HCT116 (cell line): Measurements from ENCODE around the gene CHURC1. TPM values are rescaled to one million over a fixed set of nuclear protein-coding genes. Genes with fewer than 3 reads are reported as not detected.

Source experiments
- ATAC-seq: fragments of 200-7000 bp; cut with Tn5 transposase; 2 replicates; pipeline ENCODE4 v1.9.1; 2020; ENCODE audit warnings: mild to moderate bottlenecking, moderate library complexity
- BruUV-seq: library from RNA; stranded (reverse); fragments of 400-500 nt; replicated peaks from 2 replicates; lab custom pipeline; 2021; lab: Mats Ljungman, UMichigan
- CTCF ChIA-PET: fragments of 300-600 bp; sonication (Branson Sonifier 250); formaldehyde crosslinking; loops from one replicate; lab custom pipeline; 2021; ENCODE audit warnings: antibody characterized with exemption; lab: Charles Lee
- POLR2A ChIA-PET: fragments of 300-600, 350-600 bp; sonication (Branson Sonifier 250); formaldehyde crosslinking; loops from one replicate; lab custom pipeline; 2021; ENCODE audit warnings: antibody characterized with exemption; lab: Charles Lee
- RAD21 ChIA-PET, 2 experiments: fragments of 300-600 bp; sonication (Branson Sonifier 250); formaldehyde crosslinking; loops; one replicate each; lab custom pipeline; 2023; ENCODE audit warnings: low total read pairs in 2 of 2; ENCODE audit not compliant: uncharacterized antibody in 2 of 2, unreplicated experiment in 2 of 2, low non-redundant PET in 1 of 2; lab: Charles Lee
- DNase-seq: peaks from one replicate; pipeline ENCODE4 v3.0.0-alpha.2; 2010; ENCODE audit warnings: low read depth, low spot score
- H2AFZ ChIP-seq: fragments of 200-600 bp; shearing (Covaris generic), sonication (generic); 2 replicates; pipeline ENCODE4 v1.6.1; 2017; ENCODE audit warnings: low read depth, mixed run types, mixed read lengths, antibody characterized with exemption, low read length; ENCODE audit not compliant: poor library complexity, severe bottlenecking
- H3K27ac ChIP-seq: 2 replicates; pipeline ENCODE4 v1.5.1; 2012; ENCODE audit warnings: low read depth, low read length
- H3K27me3 ChIP-seq: fragments of 200-600 bp; sonication (generic); 2 replicates; pipeline ENCODE4 v1.6.1; 2016; ENCODE audit warnings: mixed run types, low read length, mixed read lengths; ENCODE audit not compliant: insufficient read depth
- H3K36me3 ChIP-seq, 2 experiments: fragments of 200-500 bp in 1 of 2; fragments of 200-600 bp in 1 of 2; sonication (Bioruptor generic) in 1 of 2; sonication (generic) in 1 of 2; 2 replicates each; pipeline versions ENCODE4 v1.5.1 to v1.6.1; 2014 to 2016; ENCODE audit warnings: low read length in 2 of 2, inconsistent platforms in 1 of 2, mixed read lengths in 1 of 2, mixed run types in 1 of 2; ENCODE audit not compliant: insufficient read depth in 2 of 2, control insufficient read depth in 1 of 2
- H3K4me1 ChIP-seq, 2 experiments: fragments of 200-600 bp in 1 of 2; sonication (generic) in 1 of 2; 2 replicates each; pipeline versions ENCODE4 v1.5.1 to v1.6.1; 2012 to 2017; ENCODE audit warnings: low read length in 2 of 2, inconsistent platforms in 1 of 2, mild to moderate bottlenecking in 1 of 2, mixed read lengths in 1 of 2, mixed run types in 1 of 2, moderate library complexity in 1 of 2; ENCODE audit not compliant: insufficient read depth in 2 of 2, control insufficient read depth in 1 of 2
- H3K4me2 ChIP-seq: fragments of 200-600 bp; sonication (generic); 2 replicates; pipeline ENCODE4 v1.6.1; 2017; ENCODE audit warnings: mixed run types, low read length, mixed read lengths
- H3K4me3 ChIP-seq, 2 experiments: fragments of 200-600 bp in 1 of 2; sonication (generic) in 1 of 2; replicated peaks in 1 of 2; 2 replicates each; pipeline ENCODE4 v1.5.1; 2011 to 2016; ENCODE audit warnings: low read length in 2 of 2, control low read depth in 1 of 2, low read depth in 1 of 2, mild to moderate bottlenecking in 1 of 2, mixed read lengths in 1 of 2, mixed run types in 1 of 2
- H3K79me2 ChIP-seq: fragments of 200-600 bp; sonication (generic); 2 replicates; pipeline ENCODE4 v1.6.1; 2017; ENCODE audit warnings: mild to moderate bottlenecking, mixed run types, low read length, moderate library complexity, mixed read lengths; ENCODE audit not compliant: insufficient read depth
- H3K9ac ChIP-seq: fragments of 200-600 bp; sonication (generic); 2 replicates; pipeline ENCODE4 v1.6.1; 2016; ENCODE audit warnings: low read length, mixed read lengths
- H3K9me2 ChIP-seq: fragments of 200-600 bp; sonication (generic), shearing (Covaris generic); 2 replicates; pipeline ENCODE4 v1.6.1; 2017; ENCODE audit warnings: mixed run types, mild to moderate bottlenecking, moderate library complexity; ENCODE audit not compliant: insufficient read depth
- H3K9me3 ChIP-seq, 2 experiments: fragments of 200-500 bp in 1 of 2; fragments of 200-600 bp in 1 of 2; sonication (Bioruptor generic) in 1 of 2; sonication (generic) in 1 of 2; 2 replicates each; pipeline ENCODE4 v1.6.1; 2014 to 2017; ENCODE audit warnings: low read length in 2 of 2, mixed read lengths in 2 of 2, inconsistent platforms in 1 of 2, low read depth in 1 of 2, mild to moderate bottlenecking in 1 of 2, mixed run types in 1 of 2, moderate library complexity in 1 of 2; ENCODE audit not compliant: control insufficient read depth in 1 of 2, insufficient read depth in 1 of 2
- H4K20me1 ChIP-seq: fragments of 200-600 bp; sonication (generic), shearing (Covaris generic); 2 replicates; pipeline ENCODE4 v1.6.1; 2017; ENCODE audit warnings: mixed run types, mild to moderate bottlenecking, moderate library complexity; ENCODE audit not compliant: insufficient read depth
- ATF3 ChIP-seq: IDR thresholded peaks from 2 replicates; pipeline ENCODE4 v1.6.1; 2012
- CBX3 ChIP-seq: IDR thresholded peaks from 2 replicates; pipeline ENCODE4 v1.6.1; 2012; ENCODE audit warnings: low read depth
- CTCF ChIP-seq, 3 experiments: fragments of 200-600 bp in 1 of 3; sonication (generic) in 1 of 3; IDR thresholded peaks in 2 of 3; conservative IDR thresholded peaks in 1 of 3; 2 replicates each; pipeline ENCODE4 v1.5.1; 2012 to 2017; ENCODE audit warnings: low read depth in 2 of 3, low read length in 2 of 3, antibody characterized with exemption in 1 of 3, borderline replicate concordance in 1 of 3, control low read depth in 1 of 3, mild to moderate bottlenecking in 1 of 3, mixed read lengths in 1 of 3, mixed run types in 1 of 3, moderate library complexity in 1 of 3; ENCODE audit not compliant: insufficient read depth in 1 of 3
- EZH2 ChIP-seq: fragments of 200-600 bp; sonication (generic); IDR thresholded peaks from 2 replicates; pipeline ENCODE4 v1.6.1; 2017; ENCODE audit warnings: antibody characterized with exemption, mixed run types
- EZH2phosphoT487 ChIP-seq: fragments of 200-600 bp; IDR thresholded peaks from 2 replicates; pipeline ENCODE4 v1.6.1; 2018; ENCODE audit warnings: antibody characterized with exemption, borderline replicate concordance
- FOSL1 ChIP-seq: IDR thresholded peaks from 2 replicates; pipeline ENCODE4 v1.6.1; 2012; ENCODE audit warnings: low read depth
- JUND ChIP-seq: IDR thresholded peaks from 2 replicates; pipeline ENCODE4 v1.6.1; 2012
- MAX ChIP-seq: IDR thresholded peaks from 2 replicates; pipeline ENCODE4 v1.6.1; 2012
- POLR2A ChIP-seq: IDR thresholded peaks from 2 replicates; pipeline ENCODE4 v1.7.0; 2011; ENCODE audit warnings: borderline replicate concordance; ENCODE audit not compliant: insufficient read depth, insufficient read length; ENCODE audit errors: extremely low read depth
- POLR2AphosphoS5 ChIP-seq: IDR thresholded peaks from 2 replicates; pipeline ENCODE4 v1.6.1; 2011; ENCODE audit warnings: mild to moderate bottlenecking, low read depth, low read length, moderate library complexity
- RAD21 ChIP-seq: IDR thresholded peaks from 2 replicates; pipeline ENCODE4 v1.6.1; 2012; ENCODE audit warnings: low read depth, mild to moderate bottlenecking
- SIN3A ChIP-seq: IDR thresholded peaks from 2 replicates; pipeline ENCODE4 v1.6.1; 2012; ENCODE audit warnings: low read depth
- SP1 ChIP-seq: IDR thresholded peaks from 2 replicates; pipeline ENCODE4 v1.6.1; 2012; ENCODE audit warnings: low read depth
- SRF ChIP-seq: IDR thresholded peaks from 2 replicates; pipeline ENCODE4 v1.6.1; 2012; ENCODE audit warnings: low read depth
- TCF7L2 ChIP-seq: IDR thresholded peaks from 2 replicates; pipeline ENCODE4 v1.7.0; 2011; ENCODE audit warnings: borderline replicate concordance, inconsistent platforms; ENCODE audit not compliant: insufficient read depth, insufficient read length; ENCODE audit errors: extremely low read depth
- ZFX ChIP-seq: fragments of 450-650 bp; IDR thresholded peaks from 2 replicates; pipeline ENCODE4 v1.6.1; 2017
- ZNF274 ChIP-seq: fragments of 200-500 bp; sonication (Bioruptor generic); IDR thresholded peaks from 2 replicates; pipeline ENCODE4 v1.6.1; 2014; ENCODE audit warnings: mild to moderate bottlenecking, low read depth, low read length, inconsistent platforms
- intact Hi-C: fragments of 100-400 bp; cut with micrococcal nuclease; formaldehyde crosslinking; loops from 2 replicates; pipeline ENCODE4 v1.10.0; 2022
- total RNA-seq: library from RNA; stranded (reverse); gene quantifications from one replicate; pipeline ENCODE4 v1.2.1, GENCODE V29; 2021; ENCODE audit not compliant: unreplicated experiment

The CHURC1 gene
- total RNA-seq, 1 experiment from 2014 or later: 47.5 TPM

GRCh38 chr14:64878837-64879634, 35.2 kb upstream of the CHURC1 start:
- Histone ChIP-seq H3K79me2 (no peaks in the 10 kb centered on the region), H3K9me2 (no peaks in the 10 kb centered on the region), H3K4me2 (peak overlapping the region; percentile 88), H4K20me1 (no peaks in the 10 kb centered on the region), H3K9ac (peak overlapping the region; percentile 47; the same call in 1 of the 2 replicates), H3K36me3 (no peaks in the 10 kb centered on the region), H2AFZ (no peak overlapping the region), H3K27ac (no peak overlapping the region), H3K9me3 (no peaks in the 10 kb centered on the region), H3K4me1 (peaks cover 7 to 16% of the 10 kb centered on the region in 2 experiments; a peak in 3 of 4 replicates), H3K27me3 (no peaks in the 10 kb centered on the region), H3K4me3 (peak overlapping the region; percentile 55 to 59)
- ChIA-PET POLR2A (no interaction called here), RAD21 (interaction anchor here (0.5 to 0.7 kb wide), 2 partner anchors 90 to 375 kb away, joined by 3 to 4 read pairs; partner anchors contain the start of gene ZBTB1 (in 1 of the 2)), CTCF (interaction anchor here (0.7 to 5.2 kb wide), 3 partner anchors 11 to 33 kb away, joined by 3 to 37 read pairs (median 3); no protein-coding TSS in a partner anchor)
- DNase-seq: no peak
- intact Hi-C loops: no loop called here
- BruUV-seq: no TSS peak
- no peak; the same call in 1 of the 2 replicates for ATAC-seq
- TF ChIP-seq CTCF (IDR thresholded peaks at IDR 0.05 in 2 of 3, conservative IDR thresholded peaks at IDR 0.05 in 1 of 3; ENCODE audit: borderline replicate concordance in 1 of 3, insufficient read depth in 1 of 3, low read depth in 2 of 3, low read length in 2 of 3): no peak
- no peak for TF ChIP-seq POLR2A
- TF ChIP-seq JUND: no peak
- TF ChIP-seq EZH2: no peak
- TF ChIP-seq RAD21: no peak
- TF ChIP-seq ZNF274: no peak
- TF ChIP-seq ZFX: no peak
- no peak for TF ChIP-seq POLR2AphosphoS5
- no peak for TF ChIP-seq TCF7L2
- TF ChIP-seq FOSL1: no peak
- TF ChIP-seq EZH2phosphoT487: no peak
- no peak for TF ChIP-seq SRF
- TF ChIP-seq CBX3: no peak
- TF ChIP-seq ATF3: no peak
- no peak for TF ChIP-seq SIN3A
- TF ChIP-seq SP1: no peak
- no peak for TF ChIP-seq MAX
